ENCODE measurements around the gene PIK3R1. TPM values are rescaled to one million over a fixed set of nuclear protein-coding genes. Genes with fewer than 3 reads are reported as not detected.
A peak's percentile ranks its signal among the peaks of the same experiment; 100 is the strongest.

The PIK3R1 gene
- total RNA-seq, 1 experiment from 2014 or later: 151 TPM

DNA sequence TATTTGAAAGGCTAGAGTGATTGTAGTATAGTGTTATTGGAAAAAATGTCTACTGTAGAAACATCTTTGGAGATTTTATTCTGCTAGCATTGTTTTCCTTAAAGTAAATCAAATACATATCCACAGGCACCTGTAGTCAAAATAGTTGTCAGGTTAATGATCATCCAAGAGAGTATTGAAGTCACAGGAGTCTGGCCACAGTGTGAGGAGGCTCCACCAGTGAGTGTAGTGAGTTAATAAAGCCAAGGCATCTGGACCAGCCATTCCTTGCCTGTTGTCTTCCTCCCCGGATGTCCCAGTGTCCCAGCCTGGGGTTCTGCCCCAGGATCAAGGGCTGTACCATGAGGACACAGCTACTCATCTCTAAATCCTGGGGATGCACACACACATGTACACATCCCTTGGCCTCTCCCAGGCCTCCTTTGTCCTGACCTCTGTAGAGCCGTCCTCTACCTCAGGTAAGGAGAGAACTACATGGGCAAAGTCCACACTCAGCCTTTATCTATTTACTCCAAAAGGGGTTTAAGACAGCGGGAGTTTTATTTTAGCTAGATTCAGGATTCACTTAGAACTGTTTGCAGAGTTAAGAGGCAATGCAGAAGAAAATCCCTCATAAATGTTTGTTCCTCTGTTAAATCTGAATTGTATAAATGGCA is 3.7 kb downstream of the PIK3R1 start:
- H3K9me3 Mint-ChIP-seq (ENCODE audit: unreplicated experiment): no peaks in the 10 kb centered on the region
- H3K27ac Mint-ChIP-seq (ENCODE audit: low read depth, unreplicated experiment): peak overlapping the region; percentile 87
- no peak for DNase-seq (ENCODE audit: unreplicated experiment)
- H3K36me3 Mint-ChIP-seq (ENCODE audit: insufficient read depth, unreplicated experiment): peaks cover 55% of the 10 kb centered on the region
- ChIA-PET POLR2A (interaction anchor here (0.7 to 10.4 kb wide), 19 partner anchors 8 to 972 kb away, joined by 3 to 151 read pairs (median 6); no protein-coding TSS in a partner anchor), CTCF (interaction anchor here (0.6 to 1.7 kb wide), 8 partner anchors 33 to 972 kb away, joined by 3 to 5 read pairs (median 3); no protein-coding TSS in a partner anchor)
- BruUV-seq (replicated peaks): no TSS peak
- intact Hi-C loops (cut with micrococcal nuclease): loop anchor here (2.0 to 10.0 kb wide), 3 partner anchors 20 to 404 kb away; no protein-coding TSS in a partner anchor
- H3K4me3 Mint-ChIP-seq (ENCODE audit: unreplicated experiment): peak overlapping the region; percentile 92
- no peaks in the 10 kb centered on the region for H3K27me3 Mint-ChIP-seq (ENCODE audit: insufficient read depth, unreplicated experiment)
- peaks cover 44% of the 10 kb centered on the region for H3K4me1 Mint-ChIP-seq (ENCODE audit: insufficient read depth, unreplicated experiment)
- TF ChIP-seq, protein P1, sequence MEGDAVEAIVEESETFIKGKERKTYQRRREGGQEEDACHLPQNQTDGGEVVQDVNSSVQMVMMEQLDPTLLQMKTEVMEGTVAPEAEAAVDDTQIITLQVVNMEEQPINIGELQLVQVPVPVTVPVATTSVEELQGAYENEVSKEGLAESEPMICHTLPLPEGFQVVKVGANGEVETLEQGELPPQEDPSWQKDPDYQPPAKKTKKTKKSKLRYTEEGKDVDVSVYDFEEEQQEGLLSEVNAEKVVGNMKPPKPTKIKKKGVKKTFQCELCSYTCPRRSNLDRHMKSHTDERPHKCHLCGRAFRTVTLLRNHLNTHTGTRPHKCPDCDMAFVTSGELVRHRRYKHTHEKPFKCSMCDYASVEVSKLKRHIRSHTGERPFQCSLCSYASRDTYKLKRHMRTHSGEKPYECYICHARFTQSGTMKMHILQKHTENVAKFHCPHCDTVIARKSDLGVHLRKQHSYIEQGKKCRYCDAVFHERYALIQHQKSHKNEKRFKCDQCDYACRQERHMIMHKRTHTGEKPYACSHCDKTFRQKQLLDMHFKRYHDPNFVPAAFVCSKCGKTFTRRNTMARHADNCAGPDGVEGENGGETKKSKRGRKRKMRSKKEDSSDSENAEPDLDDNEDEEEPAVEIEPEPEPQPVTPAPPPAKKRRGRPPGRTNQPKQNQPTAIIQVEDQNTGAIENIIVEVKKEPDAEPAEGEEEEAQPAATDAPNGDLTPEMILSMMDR (IDR thresholded peaks at IDR 0.05; ENCODE audit: unreplicated experiment): no peak

DNA sequence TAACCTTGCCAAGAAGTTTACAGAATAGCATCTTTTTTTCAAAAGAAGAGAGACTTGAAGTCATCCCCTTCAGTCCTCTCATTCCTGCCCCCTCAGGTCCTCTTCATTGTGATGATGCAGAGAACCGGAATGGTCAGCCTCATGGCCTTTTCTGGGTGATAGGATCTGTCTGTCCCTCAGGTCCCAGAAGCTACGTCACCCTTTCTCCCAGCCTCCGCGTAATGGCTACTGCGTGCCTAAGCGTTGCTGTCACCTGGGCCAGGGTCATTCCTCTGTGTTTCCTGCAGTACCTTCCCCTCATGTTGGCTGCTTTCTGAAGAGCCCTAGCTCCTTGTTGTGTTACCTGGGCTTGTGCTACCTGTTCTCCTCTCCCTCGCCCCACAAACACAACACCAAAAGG is 4.7 kb downstream of the PIK3R1 start:
- ChIA-PET POLR2A (interaction anchor here (0.7 to 10.4 kb wide), 13 partner anchors 7 to 973 kb away, joined by 3 to 151 read pairs (median 9); no protein-coding TSS in a partner anchor), CTCF (interaction anchor here (0.6 to 1.7 kb wide), 5 partner anchors 32 to 323 kb away, joined by 3 to 6 read pairs (median 4); no protein-coding TSS in a partner anchor)
- peaks cover 64% of the 10 kb centered on the region for H3K36me3 Mint-ChIP-seq (ENCODE audit: insufficient read depth, unreplicated experiment)
- DNase-seq (ENCODE audit: unreplicated experiment): no peak
- intact Hi-C loops (cut with micrococcal nuclease): no loop called here
- no peaks in the 10 kb centered on the region for H3K9me3 Mint-ChIP-seq (ENCODE audit: unreplicated experiment)
- peak overlapping the region; percentile 87 for H3K27ac Mint-ChIP-seq (ENCODE audit: low read depth, unreplicated experiment)
- H3K4me1 Mint-ChIP-seq (ENCODE audit: insufficient read depth, unreplicated experiment): peaks cover 52% of the 10 kb centered on the region
- H3K4me3 Mint-ChIP-seq (ENCODE audit: unreplicated experiment): peak overlapping the region; percentile 92
- TF ChIP-seq, protein P1 (IDR thresholded peaks at IDR 0.05; ENCODE audit: unreplicated experiment): no peak
- H3K27me3 Mint-ChIP-seq (ENCODE audit: insufficient read depth, unreplicated experiment): no peaks in the 10 kb centered on the region
- no TSS peak for BruUV-seq (replicated peaks)

DNA sequence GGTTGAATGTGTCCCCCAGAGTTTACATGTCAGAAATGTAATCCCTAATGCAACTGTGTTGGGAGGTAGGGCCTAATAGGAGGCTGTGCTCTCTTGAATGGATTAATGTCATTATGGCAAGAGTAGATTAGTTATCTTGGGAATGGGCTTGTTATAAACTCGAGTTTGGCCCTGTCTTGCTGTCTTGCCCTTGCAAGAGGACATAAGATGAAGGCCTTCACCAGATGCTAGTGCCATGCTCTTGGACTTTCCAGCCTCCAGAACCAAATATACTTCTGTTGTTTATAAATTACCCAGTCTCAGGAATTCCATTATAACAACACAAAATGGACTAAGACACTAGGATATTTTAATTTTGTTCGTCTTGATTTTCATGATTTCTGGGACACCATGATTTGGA is 5.4 kb downstream of the PIK3R1 start:
- CTCF ChIA-PET: interaction anchor here (0.7 to 1.7 kb wide), 4 partner anchors 39 to 792 kb away, joined by 3 to 6 read pairs (median 4); no protein-coding TSS in a partner anchor

DNA sequence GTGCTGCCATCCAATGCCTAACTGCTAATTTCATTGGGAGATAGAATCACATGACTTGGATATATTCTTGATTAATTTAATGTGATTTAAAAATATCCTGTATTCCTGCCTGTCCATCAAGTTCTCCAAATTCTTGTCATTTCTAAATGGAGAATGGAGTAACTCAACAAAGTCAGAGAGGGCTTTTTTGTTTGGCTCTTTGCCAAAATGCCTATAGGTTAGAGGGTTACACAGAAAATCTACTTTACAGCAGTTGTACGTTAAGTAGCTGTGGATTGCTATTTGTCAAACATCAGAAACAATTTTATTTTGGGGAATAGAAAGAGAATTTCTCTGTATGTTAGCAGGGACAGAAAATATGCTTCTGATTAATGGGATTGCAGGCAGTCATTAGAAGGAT is 5.9 kb downstream of the PIK3R1 start:
- Mint-ChIP-seq H3K27me3 (ENCODE audit: insufficient read depth, unreplicated experiment) (no peaks in the 10 kb centered on the region), H3K9me3 (ENCODE audit: unreplicated experiment) (no peaks in the 10 kb centered on the region), H3K4me3 (ENCODE audit: unreplicated experiment) (peak overlapping the region; percentile 92), H3K36me3 (ENCODE audit: insufficient read depth, unreplicated experiment) (peaks cover 74% of the 10 kb centered on the region), H3K4me1 (ENCODE audit: insufficient read depth, unreplicated experiment) (peaks cover 65% of the 10 kb centered on the region), H3K27ac (ENCODE audit: low read depth, unreplicated experiment) (peak overlapping the region; percentile 92)
- intact Hi-C loops (cut with micrococcal nuclease): no loop called here
- no peak for DNase-seq (ENCODE audit: unreplicated experiment)
- CTCF ChIA-PET: interaction anchor here (0.7 kb wide), 2 partner anchors 61 to 792 kb away, joined by 3 to 4 read pairs; no protein-coding TSS in a partner anchor
- TF ChIP-seq, protein P1 (IDR thresholded peaks at IDR 0.05; ENCODE audit: unreplicated experiment): no peak
- POLR2A ChIA-PET: interaction anchor here (0.6 to 10.4 kb wide), 7 partner anchors 9 to 1127 kb away, joined by 3 to 112 read pairs (median 4); no protein-coding TSS in a partner anchor
- no TSS peak for BruUV-seq (replicated peaks)

More for the DNA sequence above, 5.4 kb downstream of the PIK3R1 start:
- Mint-ChIP-seq H3K4me1 (ENCODE audit: insufficient read depth, unreplicated experiment) (peaks cover 59% of the 10 kb centered on the region), H3K27me3 (ENCODE audit: insufficient read depth, unreplicated experiment) (no peaks in the 10 kb centered on the region), H3K4me3 (ENCODE audit: unreplicated experiment) (peak overlapping the region; percentile 92), H3K27ac (ENCODE audit: low read depth, unreplicated experiment) (peak overlapping the region; percentile 92), H3K9me3 (ENCODE audit: unreplicated experiment) (no peaks in the 10 kb centered on the region), H3K36me3 (ENCODE audit: insufficient read depth, unreplicated experiment) (peaks cover 68% of the 10 kb centered on the region)
- intact Hi-C loops (cut with micrococcal nuclease): no loop called here
- TF ChIP-seq, protein P1 (IDR thresholded peaks at IDR 0.05; ENCODE audit: unreplicated experiment): no peak
- no TSS peak for BruUV-seq (replicated peaks)
- DNase-seq (ENCODE audit: unreplicated experiment): no peak
- POLR2A ChIA-PET: interaction anchor here (0.6 to 10.4 kb wide), 10 partner anchors 6 to 1126 kb away, joined by 3 to 151 read pairs (median 6); no protein-coding TSS in a partner anchor

Data from MCF 10A (cell line).